ENCODE data around the gene TP63.

The TP63 gene

GRCh38 chr3:189737071-189737470 lies 105.9 kb downstream of the TP63 start:
- no peaks in the 10 kb centered on the region for H3K79me2 ChIP-seq (ENCODE audit: insufficient read depth, low read length)
- no peaks in the 10 kb centered on the region for H3F3A ChIP-seq (ENCODE audit: insufficient read depth, low read length)
- no peak overlapping the region for H2AFZ ChIP-seq (ENCODE audit: low read length)
- TF ChIP-seq CTCF (IDR thresholded peaks at IDR 0.05; ENCODE audit: low read length) (no peak), EZH2 (IDR thresholded peaks at IDR 0.05; ENCODE audit: borderline replicate concordance, low read length) (no peak)
- H3K27ac ChIP-seq (ENCODE audit: low read depth, low read length, poor library complexity, severe bottlenecking): no peak overlapping the region
- H3K27me3 ChIP-seq (ENCODE audit: insufficient read depth, low read length): no peaks in the 10 kb centered on the region
- no peaks in the 10 kb centered on the region for H3K9me2 ChIP-seq (ENCODE audit: low read depth, low read length)
- no peak overlapping the region for H3K4me3 ChIP-seq (ENCODE audit: low read depth, low read length, poor library complexity, severe bottlenecking)
- no peaks in the 10 kb centered on the region for H3K36me3 ChIP-seq (ENCODE audit: insufficient read depth, low read length)
- H3K4me2 ChIP-seq (ENCODE audit: low read length): no peak overlapping the region
- no peak overlapping the region for H3K9ac ChIP-seq (ENCODE audit: low read length)
- no peaks in the 10 kb centered on the region for H4K20me1 ChIP-seq (ENCODE audit: insufficient read depth, low read length)
- no peaks in the 10 kb centered on the region for H3K9me3 ChIP-seq (ENCODE audit: low read length)
- H3K4me1 ChIP-seq (ENCODE audit: insufficient read depth, low read length, severe bottlenecking): peaks cover 17% of the 10 kb centered on the region

GRCh38 chr3:189737619-189738018 lies 106.4 kb downstream of the TP63 start:
- Histone ChIP-seq H3K27me3 (ENCODE audit: insufficient read depth, low read length) (no peaks in the 10 kb centered on the region), H3K4me2 (ENCODE audit: low read length) (no peak overlapping the region), H3K9me2 (ENCODE audit: low read depth, low read length) (no peaks in the 10 kb centered on the region), H3K79me2 (ENCODE audit: insufficient read depth, low read length) (no peaks in the 10 kb centered on the region), H3F3A (ENCODE audit: insufficient read depth, low read length) (no peaks in the 10 kb centered on the region), H3K36me3 (ENCODE audit: insufficient read depth, low read length) (no peaks in the 10 kb centered on the region), H3K4me3 (ENCODE audit: low read depth, low read length, poor library complexity, severe bottlenecking) (no peak overlapping the region), H3K27ac (ENCODE audit: low read depth, low read length, poor library complexity, severe bottlenecking) (no peak overlapping the region), H3K4me1 (ENCODE audit: insufficient read depth, low read length, severe bottlenecking) (peaks cover 17% of the 10 kb centered on the region), H3K9ac (ENCODE audit: low read length) (no peak overlapping the region), H3K9me3 (ENCODE audit: low read length) (no peaks in the 10 kb centered on the region), H2AFZ (ENCODE audit: low read length) (no peak overlapping the region), H4K20me1 (ENCODE audit: insufficient read depth, low read length) (no peaks in the 10 kb centered on the region)
- no peak for TF ChIP-seq CTCF (IDR thresholded peaks at IDR 0.05; ENCODE audit: low read length)
- no peak for TF ChIP-seq EZH2 (IDR thresholded peaks at IDR 0.05; ENCODE audit: borderline replicate concordance, low read length)

- no peak overlapping the region for H3K27ac ChIP-seq (ENCODE audit: low read depth, low read length, poor library complexity, severe bottlenecking)
- H3K36me3 ChIP-seq (ENCODE audit: insufficient read depth, low read length): peaks cover 9% of the 10 kb centered on the region; the same call in 1 of the 2 replicates
- H3K9me3 ChIP-seq (ENCODE audit: low read length): no peaks in the 10 kb centered on the region
- H3F3A ChIP-seq (ENCODE audit: insufficient read depth, low read length): no peaks in the 10 kb centered on the region
- H2AFZ ChIP-seq (ENCODE audit: low read length): no peak overlapping the region
- H3K27me3 ChIP-seq (ENCODE audit: insufficient read depth, low read length): no peaks in the 10 kb centered on the region
- no peaks in the 10 kb centered on the region for H4K20me1 ChIP-seq (ENCODE audit: insufficient read depth, low read length)
- no peaks in the 10 kb centered on the region for H3K9me2 ChIP-seq (ENCODE audit: low read depth, low read length)
- H3K4me3 ChIP-seq (ENCODE audit: low read depth, low read length, poor library complexity, severe bottlenecking): no peak overlapping the region
- H3K9ac ChIP-seq (ENCODE audit: low read length): no peak overlapping the region
- TF ChIP-seq EZH2 (IDR thresholded peaks at IDR 0.05; ENCODE audit: borderline replicate concordance, low read length): no peak
- no peak for TF ChIP-seq CTCF (IDR thresholded peaks at IDR 0.05; ENCODE audit: low read length)
- H3K79me2 ChIP-seq (ENCODE audit: insufficient read depth, low read length): no peaks in the 10 kb centered on the region
- peaks cover 17% of the 10 kb centered on the region for H3K4me1 ChIP-seq (ENCODE audit: insufficient read depth, low read length, severe bottlenecking)
- H3K4me2 ChIP-seq (ENCODE audit: low read length): no peak overlapping the region
Observed at GRCh38 chr3:189739378-189739777, 108.2 kb downstream of the TP63 start.
